GM18526 (cell line): ENCODE results near the gene LCP2.

Experiments used
- POLR2A ChIP-seq: IDR thresholded peaks from 3 replicates; pipeline ENCODE4 v1.6.1; 2011; ENCODE audit not compliant: insufficient read length; ENCODE audit errors: extremely low read depth

LCP2 gene

GRCh38 chr5:170256571-170256970 is 41.0 kb downstream of the LCP2 start:
- TF ChIP-seq POLR2A: no peak

DNA sequence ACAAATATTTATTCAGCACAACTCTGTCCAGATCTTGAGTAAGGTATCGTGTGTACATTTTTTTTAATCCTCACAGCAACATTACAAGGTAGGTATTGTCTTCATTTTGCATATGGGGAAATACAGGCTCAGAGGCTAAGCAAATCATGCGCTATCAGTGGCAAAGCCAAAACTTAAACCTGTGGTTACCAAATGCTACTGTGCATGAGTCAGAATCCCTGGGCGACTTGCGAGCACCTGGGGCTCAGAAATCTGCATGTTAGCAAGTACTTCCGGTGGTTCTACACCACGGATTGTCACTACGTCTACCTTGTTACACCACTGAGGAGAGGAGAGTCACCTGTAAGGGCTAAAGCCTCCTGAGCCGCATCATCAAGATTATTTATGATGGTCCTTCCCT is 43.5 kb downstream of the LCP2 start:
- TF ChIP-seq POLR2A: no peak

GRCh38 chr5:170252720-170253350 is 44.7 kb downstream of the LCP2 start:
- TF ChIP-seq POLR2A: no peak

GRCh38 chr5:170252109-170252508 is 45.5 kb downstream of the LCP2 start:
- TF ChIP-seq POLR2A: no peak

DNA sequence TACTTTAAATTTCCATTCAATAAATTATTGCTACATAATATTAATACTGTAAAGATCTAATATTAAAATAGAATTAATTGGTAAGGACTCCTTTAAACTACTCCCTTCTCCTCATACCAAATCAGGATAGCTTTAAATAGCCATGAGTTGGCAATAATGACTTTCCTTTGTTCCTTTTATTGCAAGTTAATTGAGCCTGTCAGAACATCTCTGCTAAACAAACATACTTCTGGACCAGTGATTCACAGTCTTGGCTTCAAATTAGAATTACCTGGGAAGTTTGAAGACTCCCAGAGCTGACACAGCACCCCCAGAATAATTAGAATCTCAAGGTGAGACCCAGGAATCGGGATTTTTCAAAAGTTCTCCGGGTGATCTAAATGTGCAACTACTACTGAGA is 46.1 kb downstream of the LCP2 start:
- no peak for TF ChIP-seq POLR2A

DNA sequence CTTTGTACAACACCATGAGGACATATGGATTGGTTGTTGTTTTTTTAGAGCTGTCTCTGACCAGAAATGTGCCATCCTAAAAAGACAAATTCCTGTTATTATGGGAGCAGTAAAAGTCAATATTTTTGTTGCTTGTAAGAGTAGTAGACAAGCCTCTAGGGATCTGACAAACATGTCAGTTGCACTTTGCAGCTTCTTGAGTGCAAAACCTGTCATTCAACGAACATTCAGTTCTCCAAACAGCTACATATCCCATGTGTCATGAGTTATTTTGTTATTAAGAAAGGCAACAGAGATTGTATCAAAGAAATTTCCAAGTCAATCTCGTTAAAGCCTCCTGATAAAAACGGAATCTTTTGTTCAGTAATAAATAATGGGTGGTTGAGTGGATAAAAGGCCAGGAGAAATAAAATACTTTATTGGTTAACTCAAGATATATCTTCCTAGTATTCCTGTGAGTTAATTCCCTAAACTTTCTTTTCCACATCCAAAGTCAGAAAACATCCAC is 46.7 kb downstream of the LCP2 start:
- no peak for TF ChIP-seq POLR2A

- TF ChIP-seq POLR2A: no peak
These were observed 48.2 kb downstream of the LCP2 start for GRCh38 chr5:170249355-170249754.

DNA sequence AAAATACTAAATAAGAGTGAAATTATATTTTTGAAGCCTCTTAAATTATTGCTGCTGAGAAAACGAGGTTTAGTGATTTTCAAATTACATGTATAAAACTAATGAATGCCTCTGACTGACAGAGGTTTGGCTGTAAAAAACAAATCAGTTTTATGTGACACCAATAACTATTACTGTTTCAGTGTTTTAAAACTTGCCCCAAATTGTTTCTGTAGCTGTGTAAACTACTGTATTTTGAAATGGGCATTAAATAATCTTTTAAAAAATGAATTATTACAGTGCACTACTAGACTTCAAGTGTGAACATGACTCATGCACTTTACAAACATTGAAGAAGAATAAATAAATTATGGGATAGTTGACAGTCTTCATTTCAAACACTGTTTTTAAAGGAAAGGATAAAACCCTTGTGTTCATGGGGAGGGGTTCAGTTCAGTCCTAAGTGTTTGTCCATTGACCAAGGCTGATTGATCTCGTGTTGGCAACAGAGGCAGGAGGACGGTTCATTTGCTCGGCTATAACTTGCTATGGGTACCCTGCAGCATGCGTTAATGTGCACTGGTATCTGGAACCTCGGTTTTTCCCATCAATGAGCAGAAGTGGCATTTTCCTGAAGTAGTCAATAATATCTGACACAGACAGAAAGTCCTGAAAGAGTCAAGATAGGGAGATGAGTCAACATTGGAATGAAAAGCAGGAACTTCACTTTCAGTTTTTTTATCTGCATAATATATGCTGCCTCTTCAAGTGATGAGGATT is 49.2 kb downstream of the LCP2 start:
- no peak for TF ChIP-seq POLR2A

DNA sequence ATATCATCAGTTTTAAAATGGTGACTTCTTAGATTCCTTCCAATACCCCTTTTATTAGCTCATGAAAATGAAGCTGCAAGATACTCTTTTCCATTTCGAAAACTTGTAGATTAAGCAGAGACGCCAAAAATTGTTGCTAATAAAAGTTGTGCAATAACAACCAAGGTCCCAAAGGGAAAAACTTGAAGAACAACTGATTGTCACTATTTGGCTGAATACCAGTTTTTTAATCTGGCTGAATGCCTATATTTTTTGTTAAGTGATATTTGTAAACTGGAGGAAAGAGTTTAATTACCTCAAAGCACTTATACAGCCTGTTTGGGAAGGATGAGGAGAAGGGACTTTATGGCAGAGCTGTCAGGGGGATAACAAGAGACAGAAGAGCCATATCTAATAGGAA is 50.2 kb downstream of the LCP2 start:
- TF ChIP-seq POLR2A: no peak

DNA sequence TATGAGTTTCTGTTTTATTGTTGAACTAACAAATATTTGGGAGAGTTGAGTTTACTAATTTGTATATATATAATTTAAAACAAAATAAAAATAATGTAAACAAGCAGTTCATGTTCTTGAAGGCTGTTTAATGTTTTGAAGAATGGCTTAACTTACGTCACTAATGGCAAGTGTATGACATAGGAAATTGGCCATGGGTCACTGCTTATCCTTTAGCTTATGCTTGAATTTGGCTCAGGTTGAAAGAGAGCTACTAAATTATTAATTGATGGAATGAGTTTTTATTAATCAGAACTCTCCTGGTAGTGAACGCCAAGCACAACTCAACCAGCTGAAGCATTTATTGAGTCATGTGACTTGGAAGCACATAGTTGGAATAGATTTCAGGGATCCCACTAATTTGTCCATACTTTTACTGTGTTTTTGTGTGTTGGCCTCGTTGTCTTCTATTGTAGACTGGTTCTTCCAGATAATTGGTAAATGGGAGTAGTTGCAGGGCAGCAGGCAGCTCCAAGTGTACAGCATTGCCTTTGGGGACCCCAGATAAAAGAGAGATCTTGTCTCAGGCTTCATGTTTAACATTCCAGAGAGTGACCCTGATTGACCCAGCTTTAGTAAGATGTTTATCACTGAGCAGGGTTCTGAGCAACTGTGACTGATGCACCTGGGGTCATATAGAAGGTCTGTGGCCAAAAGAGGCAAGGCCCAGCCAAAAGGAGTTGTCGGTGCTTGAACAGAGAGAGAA is 51.3 kb downstream of the LCP2 start:
- TF ChIP-seq POLR2A: no peak

DNA sequence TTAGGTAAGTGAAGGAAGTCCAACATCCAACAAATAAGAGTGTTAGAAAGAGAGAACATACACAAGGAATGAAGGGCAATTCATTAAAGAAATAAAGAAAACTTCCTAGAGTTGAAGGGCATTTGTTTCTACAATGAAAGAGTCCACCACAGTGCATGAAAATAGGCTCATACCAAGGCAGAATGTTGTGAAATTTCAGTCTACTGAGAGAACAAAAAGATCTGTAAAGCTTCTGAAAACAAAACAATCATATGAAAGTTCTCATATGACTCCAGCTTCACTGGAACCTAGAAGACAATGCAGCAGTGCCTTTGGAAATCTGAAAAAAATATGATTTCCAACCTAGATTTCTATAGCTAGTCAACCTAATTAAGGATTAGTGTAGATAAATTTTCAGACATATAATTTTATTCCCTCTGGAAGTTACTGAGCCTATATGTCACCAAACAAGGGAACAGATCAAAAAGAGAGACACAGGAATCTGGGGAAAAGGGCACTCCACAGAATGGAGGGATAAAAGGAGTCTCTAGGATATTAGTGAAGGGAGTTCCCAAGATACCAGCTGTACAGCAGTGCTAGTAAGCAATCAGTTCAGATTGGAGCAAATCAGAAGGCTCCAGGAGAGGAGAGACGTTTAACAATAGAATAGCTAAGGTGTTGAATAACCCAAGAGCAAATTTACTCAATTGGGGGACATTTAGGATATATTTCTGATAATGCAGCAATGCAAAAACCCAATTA is 59.0 kb downstream of the LCP2 start:
- TF ChIP-seq POLR2A: no peak

- TF ChIP-seq POLR2A: no peak
These were observed 61.4 kb downstream of the LCP2 start for GRCh38 chr5:170235876-170236864.

DNA sequence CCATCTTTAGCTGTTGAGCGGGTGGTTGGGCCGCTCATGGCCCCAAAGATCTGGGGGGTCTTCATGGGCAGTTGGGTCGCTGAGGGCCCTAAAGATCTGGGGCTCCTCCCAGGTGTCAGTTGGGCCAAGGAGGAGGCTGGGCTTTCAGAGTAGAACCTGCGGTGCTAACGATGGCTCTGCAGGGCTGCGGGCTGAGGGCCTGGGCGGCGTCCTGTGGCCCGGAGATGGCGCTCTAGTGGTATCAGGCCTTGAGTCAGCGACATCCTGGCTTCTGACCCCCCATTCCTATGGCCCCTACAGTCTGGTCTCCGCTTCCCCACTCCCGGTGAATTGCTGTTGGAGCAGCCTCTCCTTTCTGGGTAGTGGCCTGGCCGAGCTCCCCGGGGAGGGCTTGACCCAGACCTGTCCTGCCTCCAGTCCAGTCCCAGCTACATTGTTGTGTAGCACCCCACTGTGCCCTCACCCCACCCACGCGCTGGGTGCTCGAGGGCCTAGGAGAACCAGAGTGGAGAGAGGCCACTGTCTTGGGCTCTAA is 64.2 kb downstream of the LCP2 start:
- TF ChIP-seq POLR2A: no peak

GRCh38 chr5:170232786-170233185 is 64.8 kb downstream of the LCP2 start, which contains the start of gene C5orf58:
Gene C5orf58, plus strand, starts transcription at chr5:170232985. Its CDS starts 1,992 bp downstream, at chr5:170234977.
- TF ChIP-seq POLR2A: no peak
